Activated naive CD8-positive, alpha-beta T cell treated with anti-CD3 and anti-CD28 coated beads, Interleukin-2, amount 10 ng/mL, durations not matched to agents 7 days and 5 days (primary cell): ENCODE data around the gene SLC9A9. TPM values are rescaled to one million over a fixed set of nuclear protein-coding genes. Genes with fewer than 3 reads are reported as not detected.

Experiments used
- ATAC-seq: fragments of 150-1000 bp; cut with Tn5 transposase; one replicate; pipeline ENCODE4 v1.10.0; 2021; ENCODE audit warnings: low read depth, moderate library complexity
- POLR2A ChIA-PET: fragments of 350-600 bp; sonication (Branson Sonifier 250); formaldehyde crosslinking; loops from one replicate; lab custom pipeline; 2021; ENCODE audit warnings: antibody characterized with exemption; lab: Charles Lee
- DNase-seq: peaks from one replicate; pipeline ENCODE4 v3.0.0; 2021
- H3K27ac Mint-ChIP-seq: one replicate; pipeline ENCODE4 v1.8.0; 2022; ENCODE audit warnings: mild to moderate bottlenecking, mixed read lengths
- H3K27me3 Mint-ChIP-seq: one replicate; pipeline ENCODE4 v1.8.0; 2022; ENCODE audit warnings: mild to moderate bottlenecking, moderate library complexity, mixed read lengths
- H3K36me3 Mint-ChIP-seq: one replicate; pipeline ENCODE4 v1.8.0; 2021; ENCODE audit warnings: mild to moderate bottlenecking, mixed read lengths
- H3K4me1 Mint-ChIP-seq: one replicate; pipeline ENCODE4 v1.8.0; 2021; ENCODE audit warnings: mixed read lengths
- H3K4me3 Mint-ChIP-seq: one replicate; pipeline ENCODE4 v1.8.0; 2022; ENCODE audit warnings: mild to moderate bottlenecking, moderate library complexity, mixed read lengths
- H3K9me3 Mint-ChIP-seq: one replicate; pipeline ENCODE4 v1.8.0; 2021; ENCODE audit warnings: mixed read lengths
- total RNA-seq, 2 experiments: library from RNA; stranded (reverse); gene quantifications; one replicate each; pipeline ENCODE4 v1.2.3, GENCODE V29; 2021

SLC9A9 gene
- total RNA-seq, 2 experiments from 2014 or later: 9.9 to 13.2 TPM

DNA sequence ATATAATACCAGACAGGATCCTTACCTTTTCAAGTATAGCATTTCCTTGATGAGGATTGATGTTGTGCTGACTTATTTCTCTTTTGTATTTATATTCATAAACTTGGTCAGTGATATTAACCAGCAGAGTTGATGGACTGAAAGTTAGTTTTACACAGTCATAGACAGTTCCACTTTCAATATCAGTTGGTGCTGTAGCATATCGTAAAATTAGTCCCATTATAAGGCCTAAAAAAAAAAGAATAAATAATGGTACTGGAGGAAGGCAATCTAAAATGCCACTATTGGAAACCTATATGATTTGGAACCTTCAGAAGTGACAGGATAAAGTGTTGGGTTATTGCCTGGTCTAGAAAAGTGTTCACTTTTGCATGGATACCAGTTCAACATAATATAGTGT lies 16.3 kb downstream of the SLC9A9 start:
- no peak overlapping the region for H3K4me3 Mint-ChIP-seq
- POLR2A ChIA-PET: no interaction called here
- H3K27me3 Mint-ChIP-seq: no peaks in the 10 kb centered on the region
- DNase-seq: no peak
- H3K36me3 Mint-ChIP-seq: peaks cover 7% of the 10 kb centered on the region
- H3K27ac Mint-ChIP-seq: no peak overlapping the region
- peaks cover 9% of the 10 kb centered on the region for H3K4me1 Mint-ChIP-seq
- no peak for ATAC-seq
- H3K9me3 Mint-ChIP-seq: peaks cover 1% of the 10 kb centered on the region

DNA sequence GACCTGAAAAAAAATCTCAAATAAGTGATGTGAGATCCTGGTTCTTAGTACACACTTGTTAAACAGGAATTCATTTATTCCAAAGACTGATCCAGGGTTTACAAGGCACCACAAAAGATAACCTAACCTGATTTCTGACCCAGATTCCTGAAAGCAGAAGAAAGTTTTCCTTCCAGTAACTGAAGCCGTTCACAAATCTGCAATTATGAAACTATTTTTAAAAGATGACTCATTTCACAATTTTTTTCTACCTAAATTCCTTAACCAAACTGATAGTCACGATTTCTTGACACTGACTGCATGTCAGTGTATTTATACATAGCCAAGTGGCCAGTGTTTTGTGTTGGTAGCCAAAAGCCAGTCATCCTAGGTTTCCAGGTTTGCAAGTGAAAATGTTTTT lies 17.1 kb downstream of the SLC9A9 start:
- no peak for DNase-seq
- POLR2A ChIA-PET: no interaction called here
- peaks cover 14% of the 10 kb centered on the region for H3K4me1 Mint-ChIP-seq
- ATAC-seq: no peak
- H3K27ac Mint-ChIP-seq: no peak overlapping the region
- peaks cover 6% of the 10 kb centered on the region for H3K9me3 Mint-ChIP-seq
- H3K27me3 Mint-ChIP-seq: no peaks in the 10 kb centered on the region
- H3K4me3 Mint-ChIP-seq: no peak overlapping the region
- peaks cover 14% of the 10 kb centered on the region for H3K36me3 Mint-ChIP-seq

DNA sequence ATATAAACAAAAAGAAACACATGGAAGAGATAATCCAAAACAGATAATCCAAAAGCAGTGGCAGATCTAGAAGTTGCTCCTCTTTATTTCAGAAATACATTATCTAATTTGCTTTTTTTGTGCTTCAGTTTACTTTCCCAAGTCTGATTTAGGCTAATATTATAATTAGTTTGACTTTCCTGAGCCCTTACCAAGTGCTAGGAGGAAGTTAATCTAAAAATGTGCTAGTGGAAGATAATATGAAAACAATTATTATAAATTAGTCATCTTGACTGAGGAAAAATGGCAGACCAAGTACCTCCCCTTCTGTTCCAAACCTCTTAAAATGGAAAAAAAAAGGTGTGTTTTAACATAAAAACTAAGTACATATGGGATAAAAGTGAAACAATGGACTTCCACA lies 17.5 kb downstream of the SLC9A9 start:
- POLR2A ChIA-PET: no interaction called here
- H3K4me1 Mint-ChIP-seq: peaks cover 15% of the 10 kb centered on the region
- no peak overlapping the region for H3K27ac Mint-ChIP-seq
- no peaks in the 10 kb centered on the region for H3K27me3 Mint-ChIP-seq
- DNase-seq: no peak
- peaks cover 7% of the 10 kb centered on the region for H3K9me3 Mint-ChIP-seq
- ATAC-seq: no peak
- H3K36me3 Mint-ChIP-seq: peaks cover 15% of the 10 kb centered on the region
- no peak overlapping the region for H3K4me3 Mint-ChIP-seq

DNA sequence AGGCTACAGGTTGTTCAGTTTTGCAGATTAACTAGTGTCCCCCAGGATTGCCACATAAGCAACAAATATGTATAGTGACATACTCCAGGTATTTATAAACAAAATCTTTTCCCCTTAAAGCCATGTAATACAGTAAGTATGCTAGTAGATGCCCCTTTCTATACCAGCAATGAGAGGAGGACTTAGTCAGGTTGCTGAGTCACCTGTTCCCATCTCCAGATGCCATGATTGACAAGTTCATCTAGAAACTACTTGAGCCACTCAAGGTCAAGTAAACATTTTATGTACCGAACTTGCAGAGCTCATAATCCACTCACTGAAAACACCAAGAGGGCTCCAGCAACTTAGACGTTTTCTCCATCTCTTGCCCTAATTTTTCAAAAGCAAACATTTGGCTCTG lies 18.2 kb downstream of the SLC9A9 start:
- H3K27ac Mint-ChIP-seq: no peak overlapping the region
- H3K36me3 Mint-ChIP-seq: peaks cover 19% of the 10 kb centered on the region
- peaks cover 10% of the 10 kb centered on the region for H3K9me3 Mint-ChIP-seq
- POLR2A ChIA-PET: no interaction called here
- no peaks in the 10 kb centered on the region for H3K27me3 Mint-ChIP-seq
- ATAC-seq (no peak), DNase-seq (no peak)
- H3K4me3 Mint-ChIP-seq: no peak overlapping the region
- peaks cover 20% of the 10 kb centered on the region for H3K4me1 Mint-ChIP-seq

DNA sequence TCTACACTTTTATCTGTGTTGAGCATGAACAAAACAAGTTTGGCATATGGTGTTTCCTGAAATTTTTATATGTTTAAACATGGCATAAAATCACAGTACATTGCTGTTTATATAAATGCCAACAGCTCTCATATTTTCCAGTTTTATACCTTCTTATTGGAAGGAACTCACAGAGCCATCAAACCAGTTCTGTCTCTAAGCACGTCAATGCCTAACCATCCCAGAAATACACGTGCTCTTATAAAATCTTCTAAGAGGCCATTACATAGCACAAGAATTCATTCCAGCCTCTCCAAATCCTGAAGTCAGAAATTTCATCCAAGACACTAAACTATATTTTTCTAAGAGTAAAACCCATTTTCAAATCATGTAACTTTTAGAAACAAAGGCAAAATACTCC lies 20.8 kb downstream of the SLC9A9 start:
- H3K27me3 Mint-ChIP-seq: no peaks in the 10 kb centered on the region
- H3K36me3 Mint-ChIP-seq: peaks cover 20% of the 10 kb centered on the region
- H3K9me3 Mint-ChIP-seq: peaks cover 11% of the 10 kb centered on the region
- DNase-seq: no peak
- H3K4me3 Mint-ChIP-seq: no peak overlapping the region
- ATAC-seq: no peak
- H3K27ac Mint-ChIP-seq: no peak overlapping the region
- H3K4me1 Mint-ChIP-seq: peaks cover 21% of the 10 kb centered on the region
- POLR2A ChIA-PET: no interaction called here

DNA sequence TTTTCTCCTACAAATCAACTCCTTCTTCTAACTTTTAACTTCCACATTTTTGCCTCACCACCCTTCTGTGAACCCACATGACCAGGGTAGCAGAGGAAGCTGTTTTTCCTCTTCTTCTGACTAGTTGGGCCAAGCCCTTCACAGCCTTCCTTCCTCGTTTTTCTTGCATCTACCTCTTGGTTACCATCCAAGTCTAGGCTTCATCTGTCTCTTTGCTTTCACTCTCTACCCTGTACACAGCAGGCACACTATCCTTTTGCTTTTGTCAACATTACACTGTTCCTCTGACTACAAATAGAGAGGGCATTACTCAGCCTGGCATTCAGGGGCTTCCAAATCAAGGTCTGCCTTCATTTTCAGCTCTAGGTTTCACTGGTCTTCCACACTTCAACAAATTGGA lies 22.0 kb downstream of the SLC9A9 start:
- H3K27ac Mint-ChIP-seq: peak overlapping the region; percentile 57
- peaks cover 24% of the 10 kb centered on the region for H3K4me1 Mint-ChIP-seq
- no peaks in the 10 kb centered on the region for H3K27me3 Mint-ChIP-seq
- ATAC-seq: no peak
- H3K4me3 Mint-ChIP-seq: peak overlapping the region; percentile 9
- peaks cover 20% of the 10 kb centered on the region for H3K36me3 Mint-ChIP-seq
- H3K9me3 Mint-ChIP-seq: peaks cover 11% of the 10 kb centered on the region
- POLR2A ChIA-PET: interaction anchor here (2.4 kb wide), 1 partner anchor 145 kb away, joined by 13 read pairs; the partner anchor contains the start of gene DIPK2A
- DNase-seq: no peak

DNA sequence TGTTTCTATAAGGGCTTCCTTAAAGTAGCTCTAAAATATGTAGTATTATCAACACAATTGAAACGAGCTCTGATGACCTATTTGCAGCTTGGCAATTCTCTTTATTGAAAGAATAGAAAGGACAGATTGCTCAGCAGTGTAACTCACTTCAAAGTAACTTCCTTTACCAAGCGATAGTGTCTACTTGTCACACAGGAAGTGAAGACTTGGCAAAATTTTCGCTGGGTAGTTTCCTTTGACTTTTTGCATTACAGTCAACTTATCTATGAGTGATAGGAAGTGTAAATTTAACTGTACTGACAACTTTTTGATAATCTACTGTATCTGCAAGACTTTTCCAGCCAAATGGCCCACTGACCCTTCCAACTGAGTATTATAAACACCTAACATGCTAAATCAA lies 22.8 kb downstream of the SLC9A9 start:
- H3K36me3 Mint-ChIP-seq: peaks cover 20% of the 10 kb centered on the region
- POLR2A ChIA-PET: interaction anchor here (2.4 kb wide), 1 partner anchor 146 kb away, joined by 13 read pairs; the partner anchor contains the start of gene DIPK2A
- peak overlapping the region; percentile 75 for H3K27ac Mint-ChIP-seq
- peaks cover 24% of the 10 kb centered on the region for H3K4me1 Mint-ChIP-seq
- H3K9me3 Mint-ChIP-seq: peaks cover 11% of the 10 kb centered on the region
- peak overlapping the region; percentile 21 for H3K4me3 Mint-ChIP-seq
- no peaks in the 10 kb centered on the region for H3K27me3 Mint-ChIP-seq
- ATAC-seq (peak; percentile 94), DNase-seq (no peak)

DNA sequence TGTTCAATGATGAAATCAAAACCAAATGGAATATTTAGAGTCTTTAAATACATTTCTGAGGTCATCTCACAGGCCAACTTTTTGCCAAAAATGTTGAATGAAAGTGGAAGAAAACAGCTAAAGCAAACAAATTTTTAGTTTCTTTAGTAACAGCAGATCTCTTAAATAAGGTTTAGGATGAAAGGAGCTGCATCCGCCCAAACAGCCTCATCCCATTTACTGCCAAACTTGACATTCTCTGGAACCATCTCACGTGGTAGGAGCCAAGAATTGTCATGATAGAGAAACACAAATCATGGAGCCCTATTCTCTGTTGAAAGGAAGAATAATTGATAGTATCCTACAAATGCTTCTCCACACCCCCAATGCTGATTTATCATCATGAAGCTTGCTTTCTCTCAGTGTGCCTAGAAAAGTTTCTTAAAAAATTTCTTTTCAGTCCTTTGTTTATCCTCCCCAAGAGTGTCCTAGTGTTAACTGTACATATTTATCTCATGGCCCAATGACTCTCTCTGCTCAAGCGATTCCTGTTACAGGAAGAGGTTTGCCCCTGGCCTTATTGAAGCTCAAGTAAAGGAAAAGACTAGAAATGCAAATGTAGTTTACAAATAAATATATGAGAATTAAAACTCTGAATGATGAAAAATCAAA lies 23.4 kb downstream of the SLC9A9 start:
- no peak for DNase-seq
- Mint-ChIP-seq H3K4me1 (peaks cover 24% of the 10 kb centered on the region), H3K9me3 (peaks cover 11% of the 10 kb centered on the region), H3K27me3 (no peaks in the 10 kb centered on the region), H3K36me3 (peaks cover 20% of the 10 kb centered on the region), H3K4me3 (no peak overlapping the region), H3K27ac (no peak overlapping the region)
- POLR2A ChIA-PET: interaction anchor here (1.2 to 2.4 kb wide), 2 partner anchors 23 to 147 kb away, joined by 3 to 13 read pairs; partner anchors contain the start of genes DIPK2A and SLC9A9
- no peak for ATAC-seq

DNA sequence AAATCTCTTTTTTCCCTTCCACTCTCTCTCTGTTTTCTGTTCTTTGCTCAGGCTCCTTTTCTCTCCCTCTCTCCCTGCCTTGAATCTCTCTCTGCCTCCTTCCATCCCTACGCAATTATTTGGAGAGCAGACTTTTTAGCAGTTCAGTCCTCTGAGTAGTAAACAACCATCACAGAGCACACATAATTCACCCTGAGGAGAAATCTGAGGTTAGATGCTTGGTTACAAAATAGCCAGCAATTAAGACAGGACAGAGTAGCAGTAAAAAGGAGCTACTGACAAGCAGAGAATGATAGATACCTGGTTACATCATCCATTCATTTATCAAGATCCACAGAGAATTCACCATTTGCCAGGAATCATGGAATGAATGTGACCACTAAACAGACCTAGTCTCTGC lies 25.5 kb downstream of the SLC9A9 start:
- Mint-ChIP-seq H3K9me3 (peaks cover 11% of the 10 kb centered on the region), H3K4me3 (no peak overlapping the region), H3K36me3 (peaks cover 15% of the 10 kb centered on the region), H3K4me1 (peaks cover 24% of the 10 kb centered on the region), H3K27me3 (no peaks in the 10 kb centered on the region), H3K27ac (no peak overlapping the region)
- ATAC-seq (no peak), DNase-seq (no peak)
- POLR2A ChIA-PET: no interaction called here

DNA sequence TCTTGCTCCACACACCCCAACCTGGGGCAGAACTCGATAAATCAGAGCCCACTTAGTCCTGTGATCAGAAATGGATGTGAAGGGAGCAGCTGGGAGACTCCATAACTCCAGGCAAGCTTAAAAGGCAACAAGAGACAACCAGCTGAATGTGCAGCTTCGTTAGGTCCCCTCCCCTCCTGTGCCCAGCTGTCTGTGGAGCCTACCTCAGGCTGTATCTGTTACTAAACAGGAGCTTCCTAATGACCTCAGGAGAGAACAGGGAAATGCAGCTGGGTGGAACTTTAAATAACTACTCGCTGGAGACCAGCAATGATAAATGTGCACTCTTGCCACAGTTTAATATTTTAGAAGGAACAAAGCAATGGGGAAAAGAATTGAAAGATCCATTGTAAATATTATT lies 25.9 kb downstream of the SLC9A9 start:
- ATAC-seq: no peak
- Mint-ChIP-seq H3K4me1 (peaks cover 24% of the 10 kb centered on the region), H3K36me3 (peaks cover 15% of the 10 kb centered on the region), H3K9me3 (peaks cover 10% of the 10 kb centered on the region), H3K27ac (peak overlapping the region; percentile 30), H3K27me3 (no peaks in the 10 kb centered on the region), H3K4me3 (no peak overlapping the region)
- POLR2A ChIA-PET: no interaction called here
- no peak for DNase-seq

DNA sequence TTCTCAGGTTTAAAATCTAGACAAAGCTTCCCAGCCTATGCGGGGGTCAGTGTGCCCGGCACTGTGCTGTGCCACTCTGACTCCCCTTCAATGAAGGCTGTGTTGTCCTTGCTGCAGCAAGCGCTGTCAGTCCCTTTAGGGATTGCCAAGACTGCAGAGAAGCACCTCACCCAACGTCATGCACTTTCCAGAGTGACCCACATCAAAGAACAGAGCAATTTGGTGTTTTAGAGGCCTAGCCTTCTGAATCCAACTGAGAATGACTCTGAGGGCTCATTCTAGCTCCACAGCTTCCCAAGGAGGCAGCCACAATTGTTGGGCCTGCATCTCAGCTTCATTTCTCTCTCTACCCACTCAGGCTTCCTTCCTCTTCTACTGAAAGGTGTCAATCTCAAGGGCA lies 26.4 kb downstream of the SLC9A9 start:
- POLR2A ChIA-PET: no interaction called here
- DNase-seq (no peak), ATAC-seq (peak; percentile 21)
- H3K27me3 Mint-ChIP-seq: no peaks in the 10 kb centered on the region
- H3K27ac Mint-ChIP-seq: peak overlapping the region; percentile 30
- peaks cover 14% of the 10 kb centered on the region for H3K36me3 Mint-ChIP-seq
- H3K4me1 Mint-ChIP-seq: peaks cover 24% of the 10 kb centered on the region
- no peak overlapping the region for H3K4me3 Mint-ChIP-seq
- H3K9me3 Mint-ChIP-seq: peaks cover 10% of the 10 kb centered on the region

DNA sequence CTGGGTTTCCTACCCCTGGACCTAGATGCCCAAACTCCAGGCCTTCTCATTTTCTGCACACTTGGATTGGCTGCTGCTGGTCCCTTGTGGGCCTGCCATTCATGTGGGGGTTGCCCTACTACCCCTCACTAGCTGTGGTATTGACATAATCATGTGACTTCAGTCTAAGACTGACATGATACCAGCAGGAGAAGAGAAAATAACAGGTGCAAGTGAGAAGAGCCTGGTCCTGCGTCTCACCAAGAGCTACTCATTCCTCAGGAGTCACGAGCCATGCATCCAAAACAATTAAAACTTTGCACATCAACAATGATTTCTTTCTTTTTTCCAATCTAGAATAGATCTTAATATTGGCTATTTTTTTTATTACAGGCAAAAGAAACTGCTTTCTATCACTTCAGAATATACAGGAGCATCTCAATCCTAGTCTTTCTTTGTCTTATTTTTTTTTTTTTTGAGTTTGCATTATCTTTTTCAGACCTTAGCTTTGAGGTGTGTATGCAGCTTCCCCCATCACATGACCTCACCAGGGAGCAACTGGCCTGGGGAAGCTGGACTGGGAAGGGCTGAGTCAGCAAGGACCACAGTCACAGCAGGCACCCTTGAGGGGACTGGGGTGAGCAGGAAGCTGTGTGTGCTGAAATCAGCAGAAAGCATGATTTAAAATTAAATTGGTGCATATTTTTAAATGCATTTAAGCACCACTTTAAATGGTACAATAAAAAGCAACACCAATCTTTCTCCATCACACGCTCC lies 27.6 kb downstream of the SLC9A9 start:
- POLR2A ChIA-PET: no interaction called here

DNA sequence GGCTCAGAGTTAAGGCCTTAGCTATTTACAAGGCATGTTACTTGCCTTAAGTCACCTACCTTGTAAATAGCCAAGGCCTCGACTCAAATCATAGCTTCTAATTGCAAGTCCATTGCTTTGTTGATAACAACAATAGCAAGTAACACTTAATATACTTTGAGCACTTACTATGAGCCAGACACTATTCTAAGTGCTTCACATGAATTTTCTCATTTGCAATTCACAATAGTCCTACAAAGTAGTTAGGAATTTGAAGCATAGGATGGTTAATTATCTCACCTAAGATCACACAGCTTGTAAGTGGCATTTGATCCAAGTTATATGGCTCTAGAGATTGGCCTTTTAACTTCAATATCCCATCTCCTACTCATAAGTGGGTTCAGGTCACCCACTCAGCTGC lies 28.4 kb downstream of the SLC9A9 start:
- peaks cover 13% of the 10 kb centered on the region for H3K4me1 Mint-ChIP-seq
- peaks cover 1% of the 10 kb centered on the region for H3K36me3 Mint-ChIP-seq
- DNase-seq (no peak), ATAC-seq (no peak)
- H3K27me3 Mint-ChIP-seq: no peaks in the 10 kb centered on the region
- no peaks in the 10 kb centered on the region for H3K9me3 Mint-ChIP-seq
- no peak overlapping the region for H3K27ac Mint-ChIP-seq
- POLR2A ChIA-PET: no interaction called here
- H3K4me3 Mint-ChIP-seq: no peak overlapping the region

More for the DNA sequence above, 27.6 kb downstream of the SLC9A9 start:
- Mint-ChIP-seq H3K27ac (no peak overlapping the region), H3K9me3 (peaks cover 3% of the 10 kb centered on the region), H3K36me3 (peaks cover 6% of the 10 kb centered on the region), H3K4me1 (peaks cover 17% of the 10 kb centered on the region), H3K27me3 (no peaks in the 10 kb centered on the region), H3K4me3 (no peak overlapping the region)
- ATAC-seq (no peak), DNase-seq (no peak)

DNA sequence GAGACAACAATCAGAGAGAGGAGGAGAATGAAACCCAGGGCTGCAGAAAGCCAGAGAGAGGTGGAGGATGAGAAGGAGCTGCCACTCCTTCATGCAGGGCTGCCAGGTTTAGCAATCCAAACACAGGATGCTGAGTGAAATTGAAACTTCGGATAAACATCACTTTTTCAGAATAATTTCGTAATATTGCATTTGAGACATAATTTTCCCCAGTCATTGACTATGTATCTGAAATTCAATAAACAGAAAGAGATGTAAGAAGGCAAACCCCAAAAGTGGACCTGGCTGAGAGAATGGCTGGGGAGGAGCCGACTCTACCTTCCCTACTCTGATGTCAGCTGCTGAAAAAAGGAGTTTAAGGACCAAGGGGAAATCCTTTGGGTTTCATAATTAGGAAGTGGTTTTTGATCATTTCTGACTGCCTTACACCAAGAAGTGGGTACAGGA lies 33.8 kb downstream of the SLC9A9 start:
- ATAC-seq (peak; percentile 61), DNase-seq (no peak)
- H3K4me1 Mint-ChIP-seq: peaks cover 16% of the 10 kb centered on the region
- POLR2A ChIA-PET: no interaction called here
- H3K4me3 Mint-ChIP-seq: peak overlapping the region; percentile 5
- no peaks in the 10 kb centered on the region for H3K9me3 Mint-ChIP-seq
- H3K27me3 Mint-ChIP-seq: no peaks in the 10 kb centered on the region
- H3K27ac Mint-ChIP-seq: peak overlapping the region; percentile 3
- H3K36me3 Mint-ChIP-seq: peaks cover 4% of the 10 kb centered on the region
